ENCODE measurements around the gene B4GALT6.

Gene B4GALT6

GRCh38 chr18:31590570-31590969 lies 93.8 kb downstream of the B4GALT6 start:
- no peak for DNase-seq

DNA sequence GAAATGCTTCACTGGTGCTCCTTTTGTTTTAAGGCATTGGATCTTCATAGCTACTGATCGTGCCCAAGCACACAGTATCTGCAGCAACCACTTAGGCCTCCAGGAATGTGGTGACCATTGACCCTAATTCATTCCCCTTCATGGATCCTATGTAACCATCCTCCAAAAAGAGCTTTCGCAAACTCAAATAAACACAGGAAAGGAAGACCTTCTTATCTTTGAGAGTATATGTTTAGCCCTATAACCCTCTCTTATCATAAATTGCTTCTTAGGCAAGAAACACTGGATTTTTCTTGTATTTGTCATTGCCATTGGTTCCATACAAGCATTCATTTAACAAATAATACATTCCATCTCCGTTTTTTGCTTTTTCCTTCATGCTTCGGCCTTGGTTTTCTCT lies 96.9 kb downstream of the B4GALT6 start:
- no peak for DNase-seq

DNA sequence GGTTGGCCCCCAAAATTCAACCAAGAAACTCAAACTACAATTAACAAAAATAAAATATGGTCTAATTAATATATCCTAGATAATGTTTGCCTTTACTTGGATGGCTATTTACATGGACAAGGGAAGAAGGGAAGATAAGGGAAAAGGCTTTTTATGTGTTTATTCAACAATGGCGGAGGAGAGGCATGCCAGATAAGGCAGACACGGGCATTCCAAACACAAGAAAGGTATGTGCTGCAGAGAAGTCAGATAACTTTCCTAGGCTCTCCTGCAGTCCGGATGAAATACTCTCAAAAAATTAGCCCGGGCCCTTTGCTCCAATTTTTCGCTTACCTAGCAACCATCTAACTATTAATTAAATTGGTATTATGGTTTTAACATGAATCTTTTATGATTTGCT lies 97.8 kb downstream of the B4GALT6 start:
- no peak for DNase-seq

GRCh38 chr18:31585991-31586390 lies 98.4 kb downstream of the B4GALT6 start:
- DNase-seq: no peak

GRCh38 chr18:31583185-31583854 lies 101.1 kb downstream of the B4GALT6 start:
- DNase-seq: no peak

GRCh38 chr18:31581498-31582197 lies 102.7 kb downstream of the B4GALT6 start:
- peak; percentile 6 to 23 (median 11) for DNase-seq

GRCh38 chr18:31579375-31579774 lies 105.0 kb downstream of the B4GALT6 start:
- DNase-seq: no peak

DNA sequence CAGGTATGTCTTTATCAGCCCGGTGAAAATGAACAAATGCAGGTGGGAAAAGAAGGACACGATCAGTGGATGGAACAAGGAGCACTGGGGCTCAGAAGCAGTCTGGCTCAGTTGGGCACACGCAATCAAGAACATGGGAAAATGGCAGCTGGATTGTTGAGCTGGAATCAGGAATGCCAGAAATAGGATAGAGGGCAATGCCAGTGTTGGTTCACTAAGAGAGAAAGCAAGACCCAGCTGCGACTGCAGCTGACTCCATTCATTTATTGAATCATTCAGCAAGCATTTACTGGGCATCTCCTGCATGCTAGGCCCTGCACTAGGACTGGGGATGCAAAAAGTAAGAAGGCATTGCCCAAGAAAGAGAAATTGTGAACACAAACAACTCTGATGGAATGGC lies 106.3 kb downstream of the B4GALT6 start:
- no peak for DNase-seq

GRCh38 chr18:31577195-31577594 lies 107.2 kb downstream of the B4GALT6 start:
- DNase-seq: no peak

DNA sequence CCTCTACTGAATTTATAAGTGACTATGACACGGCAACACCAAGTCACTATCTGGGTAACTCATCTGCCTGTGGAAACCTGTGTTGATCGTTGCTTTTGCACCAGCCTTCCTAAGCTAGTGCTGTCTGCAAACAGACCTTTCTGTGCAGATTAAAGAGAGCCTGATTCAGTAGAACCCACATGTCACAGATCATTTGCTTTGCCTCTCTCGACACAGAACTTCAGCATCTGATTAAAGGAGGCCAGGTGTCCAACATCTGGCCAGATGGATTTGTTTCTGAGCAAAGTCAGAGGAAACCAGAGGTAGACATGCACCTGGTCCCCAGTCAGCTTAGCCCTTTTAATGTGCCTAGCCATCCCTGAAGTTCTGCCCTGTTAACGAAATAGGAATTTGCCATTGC lies 107.7 kb downstream of the B4GALT6 start:
- no peak for DNase-seq

DNA sequence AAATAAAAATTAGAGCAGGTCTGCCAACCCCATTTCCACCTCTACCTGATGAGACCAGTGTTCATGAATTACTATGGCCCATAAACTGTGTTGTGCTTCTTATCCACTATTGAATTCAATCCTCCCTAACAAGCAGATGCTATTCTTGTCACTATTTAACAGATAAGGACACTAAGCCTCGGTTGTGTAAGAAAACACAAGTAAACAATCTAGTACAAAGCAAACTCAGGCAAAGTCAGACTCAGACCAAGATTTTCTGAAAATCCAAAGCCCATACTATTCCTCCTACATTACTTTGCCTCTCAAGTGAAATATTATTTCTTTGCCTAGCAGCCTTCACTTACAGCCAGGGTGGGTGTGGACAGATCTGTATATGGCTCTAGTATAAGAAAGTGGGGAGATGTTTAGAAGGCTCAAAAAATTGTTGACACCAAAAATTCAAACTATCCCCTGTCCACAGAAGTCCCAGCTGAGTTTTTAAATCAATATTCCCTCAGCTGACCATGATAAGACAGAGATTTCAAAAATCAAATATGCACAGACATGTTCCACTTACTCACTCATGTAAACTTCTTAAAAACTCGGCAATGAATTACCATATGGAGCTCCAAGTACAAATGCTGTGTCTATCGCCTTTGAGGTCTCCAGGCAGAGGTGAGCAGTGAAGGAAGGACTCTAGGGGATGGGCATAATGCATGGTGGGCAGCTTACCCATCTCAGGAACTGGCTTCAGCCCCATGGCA lies 108.7 kb downstream of the B4GALT6 start:
- DNase-seq: no peak

- peak; percentile 77 to 86 (median 85) for DNase-seq
Observed at GRCh38 chr18:31574359-31574758, 110.0 kb downstream of the B4GALT6 start.

Data from suppressor macrophage treated with lipopolysaccharide for 1 hour (primary cell).